Upper lobe of right lung (tissue), 1 donor: ENCODE data around the gene SLC25A41. TPM values are rescaled to one million over a fixed set of nuclear protein-coding genes. Genes with fewer than 3 reads are reported as not detected.

ENCODE experiments used
- ATAC-seq: fragments of 200-7000 bp; cut with Tn5 transposase; one replicate; pipeline ENCODE4 v1.9.1; 2020; ENCODE audit warnings: mild to moderate bottlenecking, moderate library complexity
- DNase-seq: peaks from one replicate; pipeline ENCODE4 v3.0.0-alpha.2; 2020
- H3K27ac ChIP-seq: fragments of 200-600 bp; one replicate; pipeline ENCODE4 v1.8.0; 2022
- H3K27me3 ChIP-seq: fragments of 200-600 bp; one replicate; pipeline ENCODE4 v1.8.0; 2022; ENCODE audit warnings: mild to moderate bottlenecking
- H3K36me3 ChIP-seq: fragments of 200-600 bp; one replicate; pipeline ENCODE4 v1.8.0; 2022
- H3K4me1 ChIP-seq: fragments of 200-600 bp; one replicate; pipeline ENCODE4 v1.8.0; 2022
- H3K4me3 ChIP-seq: fragments of 200-600 bp; one replicate; pipeline ENCODE4 v1.8.0; 2022; ENCODE audit warnings: mild to moderate bottlenecking
- H3K9me3 ChIP-seq: fragments of 200-600 bp; one replicate; pipeline ENCODE4 v1.8.0; 2022
- CTCF ChIP-seq: fragments of 200-600 bp; IDR thresholded peaks from one replicate; pipeline ENCODE4 v1.8.0; 2022; ENCODE audit warnings: antibody characterized with exemption
- intact Hi-C: fragments of 100-400 bp; cut with DNase I; formaldehyde crosslinking; loops from one replicate; pipeline ENCODE4 v1.11.0; 2022
- total RNA-seq: library from RNA; stranded (reverse); fragmentation: NEBNext Ultra II Directional; extraction: Animal tissue kit (Norgen Biotek cat#: 25700); gene quantifications from one replicate; pipeline ENCODE4 v1.2.1, GENCODE V29; 2021
- donor health status: DM: no; HTN: yes; CAD: no; lungs with severe emphysema.

The SLC25A41 gene
- total RNA-seq, 1 donor from 2014 or later = not detected

- ATAC-seq = no peak
- Histone ChIP-seq H3K9me3 (no peaks in the 10 kb centered on the region), H3K27me3 (no peaks in the 10 kb centered on the region), H3K4me1 (peaks cover 14% of the 10 kb centered on the region), H3K4me3 (peak overlapping the region; percentile 38), H3K27ac (peak overlapping the region; percentile 83), H3K36me3 (peaks cover 14% of the 10 kb centered on the region)
- no peak for DNase-seq
- intact Hi-C loops = no loop called here
- peak; percentile 16 for TF ChIP-seq CTCF
Measured at GRCh38 chr19:6425732-6426620, 7.6 kb downstream of the SLC25A41 start.

GRCh38 chr19:6424939-6425731 is 8.4 kb downstream of the SLC25A41 start:
- DNase-seq = peak; percentile 99
- peaks cover 14% of the 10 kb centered on the region for H3K4me1 ChIP-seq
- no peaks in the 10 kb centered on the region for H3K9me3 ChIP-seq
- peaks cover 23% of the 10 kb centered on the region for H3K36me3 ChIP-seq
- peak overlapping the region; percentile 83 for H3K27ac ChIP-seq
- no peaks in the 10 kb centered on the region for H3K27me3 ChIP-seq
- no peak for TF ChIP-seq CTCF
- peak; percentile 94 for ATAC-seq
- intact Hi-C loops = no loop called here
- peak overlapping the region; percentile 38 for H3K4me3 ChIP-seq

GRCh38 chr19:6424195-6424938 is 9.2 kb downstream of the SLC25A41 start, which contains the start of gene KHSRP:
KHSRP (minus strand) TSS chr19:6424811; CDS start chr19:6424701, 110 bp downstream.
- peaks cover 30% of the 10 kb centered on the region for H3K36me3 ChIP-seq
- peak within 1 kb of the TSS; percentile 82 for H3K4me3 ChIP-seq
- DNase-seq = peak; percentile 77
- ATAC-seq = no peak
- peak within 1 kb of the TSS; percentile 83 for H3K27ac ChIP-seq
- H3K27me3 ChIP-seq = no peaks in the 10 kb centered on the region
- TF ChIP-seq CTCF = no peak
- intact Hi-C loops = no loop called here
- H3K4me1 ChIP-seq = peaks cover 14% of the 10 kb centered on the region
- no peaks in the 10 kb centered on the region for H3K9me3 ChIP-seq

GRCh38 chr19:6423499-6424194 is 9.9 kb downstream of the SLC25A41 start:
- peak overlapping the region; percentile 67 for H3K27ac ChIP-seq
- ATAC-seq (no peak), DNase-seq (no peak)
- no peaks in the 10 kb centered on the region for H3K27me3 ChIP-seq
- H3K4me3 ChIP-seq = peak overlapping the region; percentile 82
- H3K4me1 ChIP-seq = peaks cover 14% of the 10 kb centered on the region
- no peak for TF ChIP-seq CTCF
- intact Hi-C loops = no loop called here
- peaks cover 38% of the 10 kb centered on the region for H3K36me3 ChIP-seq
- H3K9me3 ChIP-seq = no peaks in the 10 kb centered on the region
